ENCODE data around the gene C2CD2L. TPM values are rescaled to one million over a fixed set of nuclear protein-coding genes. Genes with fewer than 3 reads are reported as not detected.
"Not testable (repeated sequence)": the region's sequence is repeated elsewhere in the genome, so short reads cannot be mapped to it uniquely, and the experiment has no call there.

C2CD2L gene
- total RNA-seq, 1 donor from 2014 or later = 21.9 TPM

- peak; percentile 40 for DNase-seq (ENCODE audit: low spot score)
Measured at GRCh38 chr11:119115484-119116234, 8.5 kb downstream of the C2CD2L start.

GRCh38 chr11:119116235-119116594, 9.1 kb downstream of the C2CD2L start:
- DNase-seq (ENCODE audit: low spot score) = no peak

GRCh38 chr11:119116601-119117000, 9.5 kb downstream of the C2CD2L start:
- DNase-seq (ENCODE audit: low spot score) = no peak

- DNase-seq (ENCODE audit: low spot score) = no peak
Measured at GRCh38 chr11:119117004-119117706, 10.0 kb downstream of the C2CD2L start.

- no peak for DNase-seq (ENCODE audit: low spot score)
Measured at GRCh38 chr11:119118227-119118626, 11.1 kb downstream of the C2CD2L start.

GRCh38 chr11:119118946-119119345, 11.8 kb downstream of the C2CD2L start:
- DNase-seq (ENCODE audit: low spot score) = no peak

GRCh38 chr11:119120639-119121007, 13.5 kb downstream of the C2CD2L start:
- DNase-seq (ENCODE audit: low spot score) = no peak

- peak; percentile 99 for DNase-seq (ENCODE audit: low spot score)
Measured at GRCh38 chr11:119121008-119121810, 14.1 kb downstream of the C2CD2L start, which contains the start of gene HINFP. TSS of gene HINFP (plus strand) at chr11:119121580. CDS start at chr11:119126945, 5,365 bp downstream.

GRCh38 chr11:119121811-119122124, 14.6 kb downstream of the C2CD2L start:
- DNase-seq (ENCODE audit: low spot score) = no peak

- DNase-seq (ENCODE audit: low spot score) = no peak
Measured at GRCh38 chr11:119125821-119126220, 18.7 kb downstream of the C2CD2L start.

GRCh38 chr11:119126675-119127268, 19.6 kb downstream of the C2CD2L start:
- no peak for DNase-seq (ENCODE audit: low spot score)

- DNase-seq (ENCODE audit: low spot score) = no peak
Measured at GRCh38 chr11:119130662-119131061, 23.5 kb downstream of the C2CD2L start.

GRCh38 chr11:119134389-119134978, 27.3 kb downstream of the C2CD2L start:
- no peak for DNase-seq (ENCODE audit: low spot score)

- DNase-seq (ENCODE audit: low spot score) = not testable (repeated sequence)
Measured at GRCh38 chr11:119139276-119139675, 32.1 kb downstream of the C2CD2L start.

GRCh38 chr11:119144825-119145486, 37.8 kb downstream of the C2CD2L start:
- DNase-seq (ENCODE audit: low spot score) = peak; percentile 47

GRCh38 chr11:119145551-119145950, 38.4 kb downstream of the C2CD2L start:
- no peak for DNase-seq (ENCODE audit: low spot score)

- DNase-seq (ENCODE audit: low spot score) = no peak
Measured at GRCh38 chr11:119147604-119148333, 40.6 kb downstream of the C2CD2L start.

- DNase-seq (ENCODE audit: low spot score) = no peak
Measured at GRCh38 chr11:119148720-119149017, 41.5 kb downstream of the C2CD2L start.

GRCh38 chr11:119149018-119149785, 42.1 kb downstream of the C2CD2L start, which contains the start of gene ABCG4:
TSS of gene ABCG4 (plus strand) at chr11:119149052. CDS start at chr11:119149966, 914 bp downstream.
- no peak for DNase-seq (ENCODE audit: low spot score)

GRCh38 chr11:119149786-119150275, 42.7 kb downstream of the C2CD2L start:
- no peak for DNase-seq (ENCODE audit: low spot score)

Measured in mucosa of gallbladder (tissue), 1 donor.